ENCODE measurements around the gene GTF2H1. TPM values are rescaled to one million over a fixed set of nuclear protein-coding genes. Genes with fewer than 3 reads are reported as not detected.

The GTF2H1 gene
- total RNA-seq, 1 donor from 2014 or later = 47.8 TPM

GRCh38 chr11:18288911-18289310, 33.5 kb upstream of the GTF2H1 start:
- Mint-ChIP-seq H3K27me3 (ENCODE audit: low read depth, unreplicated experiment) (no peaks in the 10 kb centered on the region), H3K9me3 (ENCODE audit: unreplicated experiment) (no peaks in the 10 kb centered on the region), H3K4me3 (ENCODE audit: unreplicated experiment) (no peak overlapping the region), H3K4me1 (ENCODE audit: low read depth, unreplicated experiment) (no peaks in the 10 kb centered on the region), H3K27ac (ENCODE audit: unreplicated experiment) (no peak overlapping the region), H3K36me3 (ENCODE audit: low read depth, unreplicated experiment) (peaks cover 14% of the 10 kb centered on the region)
- Histone ChIP-seq H3K9me3 (ENCODE audit: insufficient read depth, low read depth, low read length) (no peaks in the 10 kb centered on the region), H3K4me1 (ENCODE audit: insufficient read depth, low read length) (no peaks in the 10 kb centered on the region), H2AFZ (ENCODE audit: low read depth, low read length) (no peak overlapping the region), H3K4me3 (ENCODE audit: insufficient read depth, low read depth, low read length) (no peak overlapping the region), H3K36me3 (ENCODE audit: insufficient read depth, low read length) (peaks cover 41% of the 10 kb centered on the region), H3K9ac (ENCODE audit: low read length) (no peak overlapping the region), H3K4me2 (ENCODE audit: low read length) (no peak overlapping the region), H4K20me1 (ENCODE audit: insufficient read depth, low read length) (no peaks in the 10 kb centered on the region), H3K79me2 (ENCODE audit: insufficient read depth, low read length) (no peaks in the 10 kb centered on the region), H3K27ac (ENCODE audit: low read depth, low read length) (no peak overlapping the region), H3K27me3 (ENCODE audit: insufficient read depth, low read length) (no peaks in the 10 kb centered on the region)
- no peak for DNase-seq (ENCODE audit: low read depth)
- no peak for FAIRE-seq
- no peak for TF ChIP-seq EZH2 (IDR thresholded peaks at IDR 0.05; ENCODE audit: insufficient read depth, low read length)
- TF ChIP-seq CTCF (IDR thresholded peaks at IDR 0.05; ENCODE audit: insufficient read depth, low read depth, low read length) = no peak

- Histone ChIP-seq H3K9ac (ENCODE audit: low read length) (no peak overlapping the region), H3K4me3 (ENCODE audit: insufficient read depth, low read depth, low read length) (no peak overlapping the region), H3K27me3 (ENCODE audit: insufficient read depth, low read length) (no peaks in the 10 kb centered on the region), H3K9me3 (ENCODE audit: insufficient read depth, low read depth, low read length) (no peaks in the 10 kb centered on the region), H3K4me2 (ENCODE audit: low read length) (no peak overlapping the region), H3K4me1 (ENCODE audit: insufficient read depth, low read length) (no peaks in the 10 kb centered on the region), H4K20me1 (ENCODE audit: insufficient read depth, low read length) (no peaks in the 10 kb centered on the region), H3K36me3 (ENCODE audit: insufficient read depth, low read length) (peaks cover 51% of the 10 kb centered on the region), H3K79me2 (ENCODE audit: insufficient read depth, low read length) (no peaks in the 10 kb centered on the region), H3K27ac (ENCODE audit: low read depth, low read length) (no peak overlapping the region), H2AFZ (ENCODE audit: low read depth, low read length) (no peak overlapping the region)
- Mint-ChIP-seq H3K27me3 (ENCODE audit: low read depth, unreplicated experiment) (no peaks in the 10 kb centered on the region), H3K4me3 (ENCODE audit: unreplicated experiment) (no peak overlapping the region), H3K9me3 (ENCODE audit: unreplicated experiment) (no peaks in the 10 kb centered on the region), H3K27ac (ENCODE audit: unreplicated experiment) (no peak overlapping the region), H3K4me1 (ENCODE audit: low read depth, unreplicated experiment) (no peaks in the 10 kb centered on the region), H3K36me3 (ENCODE audit: low read depth, unreplicated experiment) (peaks cover 15% of the 10 kb centered on the region)
- no peak for FAIRE-seq
- TF ChIP-seq EZH2 (IDR thresholded peaks at IDR 0.05; ENCODE audit: insufficient read depth, low read length) (no peak), CTCF (IDR thresholded peaks at IDR 0.05; ENCODE audit: insufficient read depth, low read depth, low read length) (no peak)
- DNase-seq (ENCODE audit: low read depth) = no peak
These were observed 27.5 kb upstream of the GTF2H1 start for GRCh38 chr11:18294862-18295261.

- H3K4me3 Mint-ChIP-seq (ENCODE audit: unreplicated experiment) = no peak overlapping the region
- H3K36me3 Mint-ChIP-seq (ENCODE audit: low read depth, unreplicated experiment) = peaks cover 14% of the 10 kb centered on the region
- H3K36me3 ChIP-seq (ENCODE audit: insufficient read depth, low read length) = peaks cover 50% of the 10 kb centered on the region
- H3K4me3 ChIP-seq (ENCODE audit: insufficient read depth, low read depth, low read length) = no peak overlapping the region
- H3K79me2 ChIP-seq (ENCODE audit: insufficient read depth, low read length) = no peaks in the 10 kb centered on the region
- H3K4me1 ChIP-seq (ENCODE audit: insufficient read depth, low read length) = no peaks in the 10 kb centered on the region
- H2AFZ ChIP-seq (ENCODE audit: low read depth, low read length) = no peak overlapping the region
- no peaks in the 10 kb centered on the region for H3K27me3 Mint-ChIP-seq (ENCODE audit: low read depth, unreplicated experiment)
- no peaks in the 10 kb centered on the region for H3K27me3 ChIP-seq (ENCODE audit: insufficient read depth, low read length)
- no peak overlapping the region for H3K9ac ChIP-seq (ENCODE audit: low read length)
- H3K27ac ChIP-seq (ENCODE audit: low read depth, low read length) = no peak overlapping the region
- H3K4me2 ChIP-seq (ENCODE audit: low read length) = no peak overlapping the region
- DNase-seq (ENCODE audit: low read depth) (no peak), FAIRE-seq (no peak)
- H4K20me1 ChIP-seq (ENCODE audit: insufficient read depth, low read length) = no peaks in the 10 kb centered on the region
- TF ChIP-seq CTCF (IDR thresholded peaks at IDR 0.05; ENCODE audit: insufficient read depth, low read depth, low read length) (no peak), EZH2 (IDR thresholded peaks at IDR 0.05; ENCODE audit: insufficient read depth, low read length) (no peak)
- H3K9me3 Mint-ChIP-seq (ENCODE audit: unreplicated experiment) = no peaks in the 10 kb centered on the region
- H3K4me1 Mint-ChIP-seq (ENCODE audit: low read depth, unreplicated experiment) = no peaks in the 10 kb centered on the region
- H3K27ac Mint-ChIP-seq (ENCODE audit: unreplicated experiment) = no peak overlapping the region
- no peaks in the 10 kb centered on the region for H3K9me3 ChIP-seq (ENCODE audit: insufficient read depth, low read depth, low read length)
These were observed 27.1 kb upstream of the GTF2H1 start for GRCh38 chr11:18295316-18295715.

Data from astrocyte (in vitro differentiated cells and primary cell).